HCT116 (cell line): ENCODE results near the gene NOP10.

Source experiments
- ELF1 ChIP-seq: IDR thresholded peaks from 2 replicates; pipeline ENCODE4 v1.6.1; 2012; ENCODE audit warnings: low read depth, borderline replicate concordance
- EZH2phosphoT487 ChIP-seq: fragments of 200-600 bp; IDR thresholded peaks from 2 replicates; pipeline ENCODE4 v1.6.1; 2018; ENCODE audit warnings: antibody characterized with exemption, borderline replicate concordance
- RAD21 ChIP-seq: IDR thresholded peaks from 2 replicates; pipeline ENCODE4 v1.6.1; 2012; ENCODE audit warnings: low read depth, mild to moderate bottlenecking
- SIN3A ChIP-seq: IDR thresholded peaks from 2 replicates; pipeline ENCODE4 v1.6.1; 2012; ENCODE audit warnings: low read depth
- TCF7L2 ChIP-seq: IDR thresholded peaks from 2 replicates; pipeline ENCODE4 v1.7.0; 2011; ENCODE audit warnings: borderline replicate concordance, inconsistent platforms; ENCODE audit not compliant: insufficient read depth, insufficient read length; ENCODE audit errors: extremely low read depth
- TF ChIP-seq, protein P1 (sequence below), 3 experiments: fragments of 200-600 bp in 1 of 3; sonication (generic) in 1 of 3; IDR thresholded peaks in 2 of 3; conservative IDR thresholded peaks in 1 of 3; 2 replicates each; pipeline ENCODE4 v1.5.1; 2012 to 2017; ENCODE audit warnings: low read depth in 2 of 3, low read length in 2 of 3, antibody characterized with exemption in 1 of 3, borderline replicate concordance in 1 of 3, control low read depth in 1 of 3, mild to moderate bottlenecking in 1 of 3, mixed read lengths in 1 of 3, mixed run types in 1 of 3, moderate library complexity in 1 of 3; ENCODE audit not compliant: insufficient read depth in 1 of 3

DNA sequence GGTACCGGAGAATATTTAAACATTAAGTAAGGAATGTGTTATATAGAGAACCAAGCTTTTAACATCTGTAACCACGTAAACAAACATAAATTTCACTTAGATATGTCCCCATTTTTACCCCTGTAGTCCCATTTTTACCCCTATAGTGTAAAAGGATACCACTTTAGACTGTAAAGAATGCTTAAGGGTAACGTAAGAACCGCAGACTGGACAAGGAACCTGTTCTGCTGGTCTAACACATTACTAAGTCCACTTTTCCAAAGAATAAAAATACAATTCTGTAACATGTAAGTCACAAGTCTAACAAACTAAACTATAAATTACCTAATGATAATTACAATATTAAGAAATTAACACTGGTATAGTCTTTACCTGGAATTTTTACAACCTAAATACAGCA, 8.3 kb downstream of the NOP10 start:
- TF ChIP-seq, protein P1, sequence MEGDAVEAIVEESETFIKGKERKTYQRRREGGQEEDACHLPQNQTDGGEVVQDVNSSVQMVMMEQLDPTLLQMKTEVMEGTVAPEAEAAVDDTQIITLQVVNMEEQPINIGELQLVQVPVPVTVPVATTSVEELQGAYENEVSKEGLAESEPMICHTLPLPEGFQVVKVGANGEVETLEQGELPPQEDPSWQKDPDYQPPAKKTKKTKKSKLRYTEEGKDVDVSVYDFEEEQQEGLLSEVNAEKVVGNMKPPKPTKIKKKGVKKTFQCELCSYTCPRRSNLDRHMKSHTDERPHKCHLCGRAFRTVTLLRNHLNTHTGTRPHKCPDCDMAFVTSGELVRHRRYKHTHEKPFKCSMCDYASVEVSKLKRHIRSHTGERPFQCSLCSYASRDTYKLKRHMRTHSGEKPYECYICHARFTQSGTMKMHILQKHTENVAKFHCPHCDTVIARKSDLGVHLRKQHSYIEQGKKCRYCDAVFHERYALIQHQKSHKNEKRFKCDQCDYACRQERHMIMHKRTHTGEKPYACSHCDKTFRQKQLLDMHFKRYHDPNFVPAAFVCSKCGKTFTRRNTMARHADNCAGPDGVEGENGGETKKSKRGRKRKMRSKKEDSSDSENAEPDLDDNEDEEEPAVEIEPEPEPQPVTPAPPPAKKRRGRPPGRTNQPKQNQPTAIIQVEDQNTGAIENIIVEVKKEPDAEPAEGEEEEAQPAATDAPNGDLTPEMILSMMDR (IDR thresholded peaks at IDR 0.05 in 2 of 3, conservative IDR thresholded peaks at IDR 0.05 in 1 of 3; ENCODE audit: borderline replicate concordance in 1 of 3, insufficient read depth in 1 of 3, low read depth in 2 of 3, low read length in 2 of 3): no peak
- TF ChIP-seq TCF7L2: no peak
- no peak for TF ChIP-seq SIN3A
- TF ChIP-seq RAD21: no peak
- no peak for TF ChIP-seq EZH2phosphoT487
- no peak for TF ChIP-seq ELF1
